Measurements from ENCODE around the gene RNASEH2B. TPM values are rescaled to one million over a fixed set of nuclear protein-coding genes. Genes with fewer than 3 reads are reported as not detected.

RNASEH2B gene
- total and polyA plus RNA-seq, 9 of the 15 experiments (the other 6 are each of a cell fraction or from before 2014, with no cell fraction given), result 26.3 to 109 (median 62.5) TPM

DNA sequence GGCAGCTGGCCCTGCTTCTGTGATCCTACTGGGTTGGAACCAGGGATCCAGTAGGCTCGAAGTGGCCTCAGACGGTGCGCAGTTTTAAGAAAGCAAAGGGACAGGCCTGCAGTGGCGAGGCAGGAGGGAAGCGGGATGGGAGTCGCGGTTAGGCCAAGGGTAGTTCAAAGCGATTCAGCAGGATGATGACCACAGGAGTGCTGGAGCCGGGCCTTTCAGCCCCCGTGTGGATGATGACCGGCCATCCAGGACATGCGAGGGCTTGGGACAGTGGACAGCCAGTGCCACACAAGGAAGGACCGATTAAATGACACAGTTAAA, 854 bp downstream of the RNASEH2B start (continued):
- TF ChIP-seq NCOA2 (IDR thresholded peaks at IDR 0.05; ENCODE audit: partially characterized antibody in 2 of 2) (no peak), ZFPM2 (CRISPR knock-in tag; IDR thresholded peaks at IDR 0.05) (no peak), IRF2 (CRISPR knock-in tag; IDR thresholded peaks at IDR 0.05) (no peak), GTF2E2 (tag; IDR thresholded peaks at IDR 0.05) (no peak), MTA3 (IDR thresholded peaks at IDR 0.05; ENCODE audit: borderline replicate concordance) (0 out of 2 replicates have a peak, but pooled peaks have one; percentile 25), SMAD4 (CRISPR knock-in tag; conservative IDR thresholded peaks at IDR 0.05) (no peak), RAD21 (CRISPR knock-in tag; conservative IDR thresholded peaks at IDR 0.05 in 1 of 2, IDR thresholded peaks at IDR 0.05 in 1 of 2) (no peak), ZNF79 (CRISPR knock-in tag; IDR thresholded peaks at IDR 0.05; ENCODE audit: low read depth) (no peak), LARP7 (IDR thresholded peaks at IDR 0.05) (no peak), TEAD4 (IDR thresholded peaks at IDR 0.05; ENCODE audit: low read length) (no peak), TEAD4 (CRISPR knock-in tag; IDR thresholded peaks at IDR 0.05; ENCODE audit: borderline replicate concordance) (no peak), HSF4 (CRISPR knock-in tag; IDR thresholded peaks at IDR 0.05; ENCODE audit: borderline replicate concordance) (no peak), RBM22 (IDR thresholded peaks at IDR 0.05; ENCODE audit: low read depth, low read length, poor library complexity, severe bottlenecking) (peak; percentile 3)
- TF ChIP-seq, protein P1, sequence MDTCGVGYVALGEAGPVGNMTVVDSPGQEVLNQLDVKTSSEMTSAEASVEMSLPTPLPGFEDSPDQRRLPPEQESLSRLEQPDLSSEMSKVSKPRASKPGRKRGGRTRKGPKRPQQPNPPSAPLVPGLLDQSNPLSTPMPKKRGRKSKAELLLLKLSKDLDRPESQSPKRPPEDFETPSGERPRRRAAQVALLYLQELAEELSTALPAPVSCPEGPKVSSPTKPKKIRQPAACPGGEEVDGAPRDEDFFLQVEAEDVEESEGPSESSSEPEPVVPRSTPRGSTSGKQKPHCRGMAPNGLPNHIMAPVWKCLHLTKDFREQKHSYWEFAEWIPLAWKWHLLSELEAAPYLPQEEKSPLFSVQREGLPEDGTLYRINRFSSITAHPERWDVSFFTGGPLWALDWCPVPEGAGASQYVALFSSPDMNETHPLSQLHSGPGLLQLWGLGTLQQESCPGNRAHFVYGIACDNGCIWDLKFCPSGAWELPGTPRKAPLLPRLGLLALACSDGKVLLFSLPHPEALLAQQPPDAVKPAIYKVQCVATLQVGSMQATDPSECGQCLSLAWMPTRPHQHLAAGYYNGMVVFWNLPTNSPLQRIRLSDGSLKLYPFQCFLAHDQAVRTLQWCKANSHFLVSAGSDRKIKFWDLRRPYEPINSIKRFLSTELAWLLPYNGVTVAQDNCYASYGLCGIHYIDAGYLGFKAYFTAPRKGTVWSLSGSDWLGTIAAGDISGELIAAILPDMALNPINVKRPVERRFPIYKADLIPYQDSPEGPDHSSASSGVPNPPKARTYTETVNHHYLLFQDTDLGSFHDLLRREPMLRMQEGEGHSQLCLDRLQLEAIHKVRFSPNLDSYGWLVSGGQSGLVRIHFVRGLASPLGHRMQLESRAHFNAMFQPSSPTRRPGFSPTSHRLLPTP (IDR thresholded peaks at IDR 0.05; ENCODE audit: borderline replicate concordance, extremely low read depth, insufficient read length), result no peak
- TF ChIP-seq, protein P2, sequence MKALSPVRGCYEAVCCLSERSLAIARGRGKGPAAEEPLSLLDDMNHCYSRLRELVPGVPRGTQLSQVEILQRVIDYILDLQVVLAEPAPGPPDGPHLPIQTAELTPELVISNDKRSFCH (CRISPR knock-in tag; IDR thresholded peaks at IDR 0.05), result no peak
- TF ChIP-seq, protein P2 (tag; IDR thresholded peaks at IDR 0.05), result no peak

Data from K562 (cell line).